K562 (cell line): ENCODE measurements around the gene ITPRIPL1. TPM values are rescaled to one million over a fixed set of nuclear protein-coding genes. Genes with fewer than 3 reads are reported as not detected.

Experiments used
- ATF7 ChIP-seq: fragments of 450-650 bp; IDR thresholded peaks from 2 replicates; pipeline ENCODE4 v1.7.1; 2014; ENCODE audit warnings: mild to moderate bottlenecking, moderate library complexity
- BACH1 ChIP-seq: fragments of 200-800 bp; sonication (Bioruptor generic); IDR thresholded peaks from 2 replicates; pipeline ENCODE4 v1.6.1; 2016; ENCODE audit warnings: missing genetic modification characterization, missing compliant biosample characterization
- CCAR2 ChIP-seq: fragments of 200-400 bp; formaldehyde crosslinking; IDR thresholded peaks from 2 replicates; pipeline ENCODE4 v1.6.1; 2017; ENCODE audit warnings: mild to moderate bottlenecking, low read depth, low read length
- FOXA3 ChIP-seq, 2 experiments: fragments of 450-650 bp in 1 of 2; sonication (generic) in 1 of 2; formaldehyde crosslinking; IDR thresholded peaks in 1 of 2; conservative IDR thresholded peaks in 1 of 2; 2 replicates each; pipeline versions ENCODE4 v1.4.0 to v1.8.0; 2020 to 2022; ENCODE audit warnings: mild to moderate bottlenecking in 2 of 2, missing genetic modification reagents in 1 of 2
- HDAC3 ChIP-seq: fragments of 450-650 bp; IDR thresholded peaks from 2 replicates; pipeline ENCODE4 v1.6.1; 2018; ENCODE audit warnings: borderline replicate concordance, mild to moderate bottlenecking, moderate library complexity; ENCODE audit not compliant: partially characterized antibody
- JUND ChIP-seq, 2 experiments: IDR thresholded peaks; 2 replicates in 1 of 2; 3 replicates in 1 of 2; pipeline ENCODE4 v1.6.1; 2011; ENCODE audit warnings: borderline replicate concordance in 2 of 2, low read depth in 2 of 2, low read length in 2 of 2, improper control_type of control experiment in 1 of 2, missing biosample characterization in 1 of 2, missing genetic modification characterization in 1 of 2, missing genetic modification reagents in 1 of 2
- MTA1 ChIP-seq: fragments of 450-650 bp; IDR thresholded peaks from 2 replicates; pipeline ENCODE4 v1.6.1; 2017; ENCODE audit warnings: borderline replicate concordance
- SMARCE1 ChIP-seq: fragments of 450-650 bp; IDR thresholded peaks from 2 replicates; pipeline ENCODE4 v1.7.1; 2016; ENCODE audit warnings: mild to moderate bottlenecking
- STAT5A ChIP-seq: IDR thresholded peaks from 2 replicates; pipeline ENCODE4 v1.6.1; 2012; ENCODE audit warnings: low read length, inconsistent platforms, borderline replicate concordance
- TARDBP ChIP-seq: fragments of 450-650 bp; IDR thresholded peaks from 2 replicates; pipeline ENCODE4 v1.6.1; 2016
- ZC3H8 ChIP-seq: fragments of 450-650 bp; IDR thresholded peaks from 2 replicates; pipeline ENCODE4 v1.6.1; 2017
- ZEB2 ChIP-seq: fragments of 450-650 bp; IDR thresholded peaks from 2 replicates; pipeline ENCODE4 v1.6.1; 2016
- polyA plus RNA-seq, 8 experiments: library from polyadenylated mRNA; depleted of rRNA in 4 of 8; stranded (reverse) in 5 of 8; unstranded in 3 of 8; fragments of >200 nt; fragmentation: Nextera tagmentation in 2 of 8; fragmentation: Illumina TruSeq in 1 of 8; extraction: Ambion mirVana in 2 of 8; extraction: Trizol in 1 of 8; gene quantifications; 2 replicates each; pipeline versions ENCODE4 v1.2.1 to v1.2.3, GENCODE V29; 2011 to 2014; ENCODE audit warnings: inconsistent platforms in 1 of 8, missing spikeins in 1 of 8
- total RNA-seq, 7 experiments: library from RNA; depleted of rRNA in 6 of 7; stranded (reverse); fragments of >200 nt in 6 of 7; fragmentation: Illumina TruSeq in 2 of 7; extraction: Trizol in 2 of 7; gene quantifications; 2 replicates each; pipeline versions ENCODE4 v1.2.1 to v1.2.3, GENCODE V29; 2011 to 2021; ENCODE audit warnings: low replicate concordance in 1 of 7
- TF ChIP-seq, protein P1 (sequence below): fragments of 450-650 bp; conservative IDR thresholded peaks from 2 replicates; pipeline ENCODE4 v1.6.1; 2016; ENCODE audit warnings: missing genetic modification characterization, low read depth, mild to moderate bottlenecking, missing compliant biosample characterization, moderate library complexity
- TF ChIP-seq, protein P2 (sequence below), 2 experiments: fragments of 250-450 bp in 1 of 2; fragments of 450-650 bp in 1 of 2; sonication (Bioruptor Pico) in 1 of 2; IDR thresholded peaks; 2 replicates each; pipeline versions ENCODE4 v1.6.1 to v1.8.0; 2016 to 2021; ENCODE audit warnings: mild to moderate bottlenecking in 2 of 2, moderate library complexity in 2 of 2, missing compliant biosample characterization in 1 of 2, missing genetic modification characterization in 1 of 2

The ITPRIPL1 gene
- total and polyA plus RNA-seq, 9 of the 15 experiments (the other 6 are each of a cell fraction or from before 2014, with no cell fraction given) = 0.99 to 9.0 (median 6.4) TPM

DNA sequence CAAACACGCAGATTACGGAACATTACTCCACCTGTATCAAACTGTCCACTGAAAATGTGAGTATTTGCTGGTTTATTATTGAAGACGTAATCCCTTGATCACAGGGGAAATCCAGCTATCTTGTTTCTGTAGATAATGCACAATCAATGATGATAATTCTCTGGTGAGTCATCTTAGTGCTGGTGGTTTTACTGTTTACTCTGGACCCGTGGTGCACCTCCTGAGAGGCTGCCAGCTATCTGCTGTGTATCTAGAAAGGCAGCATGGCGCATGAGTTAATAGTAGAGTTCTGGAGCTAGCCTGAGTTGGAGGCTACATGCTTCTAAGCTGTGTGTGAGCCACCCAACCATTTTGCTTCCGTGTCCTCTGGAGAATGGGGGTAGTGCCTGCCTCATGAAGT lies 17.0 kb downstream of the ITPRIPL1 start (continued):
- TF ChIP-seq CCAR2 (no peak), MTA1 (peak; percentile 34; the same call in 1 of the 2 replicates), ZC3H8 (no peak), TARDBP (no peak), HDAC3 (no peak), ZEB2 (0 out of 2 replicates have a peak, but pooled peaks have one; percentile 24), ATF7 (0 out of 2 replicates have a peak, but pooled peaks have one; percentile 34), STAT5A (no peak), FOXA3 (CRISPR knock-in tag; conservative IDR thresholded peaks at IDR 0.05 in 1 of 2, IDR thresholded peaks at IDR 0.05 in 1 of 2) (peak; percentile 71 to 89; a peak in 3 of 4 replicates), JUND (IDR thresholded peaks at IDR 0.05; ENCODE audit: borderline replicate concordance, low read depth, low read length) (peak; percentile 93), JUND (tag; IDR thresholded peaks at IDR 0.05; ENCODE audit: borderline replicate concordance, low read depth, low read length) (peak; percentile 93; the same call in 2 of the 3 replicates), BACH1 (peak; percentile 16; the same call in 1 of the 2 replicates), SMARCE1 (peak; percentile 84; the same call in 1 of the 2 replicates)
- TF ChIP-seq, protein P1, sequence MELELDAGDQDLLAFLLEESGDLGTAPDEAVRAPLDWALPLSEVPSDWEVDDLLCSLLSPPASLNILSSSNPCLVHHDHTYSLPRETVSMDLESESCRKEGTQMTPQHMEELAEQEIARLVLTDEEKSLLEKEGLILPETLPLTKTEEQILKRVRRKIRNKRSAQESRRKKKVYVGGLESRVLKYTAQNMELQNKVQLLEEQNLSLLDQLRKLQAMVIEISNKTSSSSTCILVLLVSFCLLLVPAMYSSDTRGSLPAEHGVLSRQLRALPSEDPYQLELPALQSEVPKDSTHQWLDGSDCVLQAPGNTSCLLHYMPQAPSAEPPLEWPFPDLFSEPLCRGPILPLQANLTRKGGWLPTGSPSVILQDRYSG (tag) = no peak
- TF ChIP-seq, protein P2, sequence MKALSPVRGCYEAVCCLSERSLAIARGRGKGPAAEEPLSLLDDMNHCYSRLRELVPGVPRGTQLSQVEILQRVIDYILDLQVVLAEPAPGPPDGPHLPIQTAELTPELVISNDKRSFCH (CRISPR knock-in tag; IDR thresholded peaks at IDR 0.05) = no peak
- TF ChIP-seq, protein P2 (tag; IDR thresholded peaks at IDR 0.05) = no peak
